Right lobe of liver (tissue), 6 donors: ENCODE data around the gene S100A1. TPM values are rescaled to one million over a fixed set of nuclear protein-coding genes. Genes with fewer than 3 reads are reported as not detected.

ENCODE experiments used
- ATAC-seq, 4 donors: fragments of 200-7000 bp; cut with Tn5 transposase; one replicate each; pipeline ENCODE4 v1.9.1; 2020; ENCODE audit warnings: mild to moderate bottlenecking in 4 of 4, moderate library complexity in 4 of 4
- DNase-seq, 3 donors: peaks; one replicate each; pipeline ENCODE4 v3.0.0-alpha.2; 2020
- H3K27ac ChIP-seq, 3 donors: fragments of 200-600 bp; one replicate each; pipeline ENCODE4 v1.8.0; 2022
- H3K27me3 ChIP-seq, 2 donors: fragments of 200-600 bp; one replicate each; pipeline ENCODE4 v1.8.0; 2022
- H3K36me3 ChIP-seq, 4 donors: fragments of 200-600 bp; sonication (generic) in 1 of 4; one replicate each; pipeline versions ENCODE4 v1.5.1 to v1.8.0; 2017 to 2022; ENCODE audit warnings: control low read depth in 1 of 4
- H3K4me1 ChIP-seq, 4 donors: fragments of 200-600 bp; sonication (generic) in 1 of 4; one replicate each; pipeline versions ENCODE4 v1.5.1 to v1.8.0; 2017 to 2022; ENCODE audit warnings: control low read depth in 1 of 4
- H3K4me3 ChIP-seq, 3 donors: fragments of 200-600 bp; one replicate each; pipeline ENCODE4 v1.8.0; 2022
- H3K9me3 ChIP-seq, 4 donors: fragments of 200-600 bp; sonication (generic) in 1 of 4; one replicate each; pipeline versions ENCODE4 v1.5.1 to v1.8.0; 2017 to 2022; ENCODE audit warnings: control low read depth in 1 of 4
- CTCF ChIP-seq, 4 donors: fragments of 200-600 bp in 3 of 4; fragments of 450-650 bp in 1 of 4; IDR thresholded peaks; one replicate each; pipeline versions ENCODE4 v1.5.1 to v1.8.0; 2016 to 2022; ENCODE audit warnings: antibody characterized with exemption in 4 of 4, mild to moderate bottlenecking in 2 of 4
- POLR2A ChIP-seq: fragments of 450-650 bp; IDR thresholded peaks from one replicate; pipeline ENCODE4 v1.6.1; 2017; ENCODE audit warnings: antibody characterized with exemption, mild to moderate bottlenecking
- WGBS: methylation state at CpG from one replicate; pipeline ENCODE4 v1.1.6; 2018; ENCODE audit warnings: low coverage, low lambda C conversion rate; ENCODE audit not compliant: insufficient coverage; ENCODE audit errors: missing lambda C conversion rate; 5-methylcytosine and 5-hydroxymethylcytosine counted together
- intact Hi-C, 2 donors: fragments of 100-400 bp; cut with DNase I; formaldehyde crosslinking; loops; one replicate each; pipeline versions ENCODE4 v1.11.2 to v1.14.1; 2022
- total RNA-seq, 6 experiments: library from RNA; depleted of rRNA in 2 of 6; stranded (reverse); fragments of >200 nt in 2 of 6; fragmentation: NEBNext Ultra II Directional in 3 of 6; extraction: Animal tissue kit (Norgen Biotek cat#: 25700) in 3 of 6; gene quantifications; one replicate each; pipeline versions ENCODE4 v1.1.0 to v1.2.4, GENCODE V29; 2016 to 2023
- donor health status: DM: no; HTN: yes; CAD: no.
- donor health status: DM: no; HTN: no; CAD: no.
- donor health status: DM: no; HTN: no; CAD: no.
- donor health status: DM: no; HTN: yes; CAD: no.
- donor health status: DM: no; HTN: yes; CAD: no.

S100A1 gene
- total RNA-seq, 6 experiments from 2014 or later: 0.40 to 2.1 (median 1.0) TPM

GRCh38 chr1:153647346-153647714 lies 19.1 kb downstream of the S100A1 start:
- no peaks in the 10 kb centered on the region for H3K27me3 ChIP-seq
- no peak overlapping the region for H3K27ac ChIP-seq
- TF ChIP-seq POLR2A (peak; percentile 6), CTCF (IDR thresholded peaks at IDR 0.05) (no peak)
- H3K9me3 ChIP-seq: no peaks in the 10 kb centered on the region
- 50% methylated on average over 2 of the region's 2 CpGs for WGBS
- DNase-seq (no peak), ATAC-seq (no peak)
- intact Hi-C loops: loop anchor here in 1 of 2 donors (10.0 kb wide), 1 partner anchor 73 kb away; no protein-coding TSS in a partner anchor
- no peak overlapping the region for H3K4me3 ChIP-seq
- H3K36me3 ChIP-seq: peaks cover 0 to 41% (median 27%) of the 10 kb centered on the region in 4 donors
- H3K4me1 ChIP-seq: peaks cover 0 to 29% (median 15%) of the 10 kb centered on the region in 4 donors

GRCh38 chr1:153648000-153648643 lies 19.9 kb downstream of the S100A1 start:
- Histone ChIP-seq H3K27me3 (no peaks in the 10 kb centered on the region), H3K27ac (no peak overlapping the region), H3K4me3 (no peak overlapping the region), H3K4me1 (peaks cover 0 to 26% (median 15%) of the 10 kb centered on the region in 4 donors), H3K9me3 (no peaks in the 10 kb centered on the region), H3K36me3 (peaks cover 0 to 33% (median 20%) of the 10 kb centered on the region in 4 donors)
- no peak for ATAC-seq
- DNase-seq: peak in 1 of 3 donors; percentile 40
- WGBS: 70% methylated on average over 4 of the region's 10 CpGs
- TF ChIP-seq CTCF (IDR thresholded peaks at IDR 0.05) (no peak), POLR2A (no peak)
- intact Hi-C loops: loop anchor here in 1 of 2 donors (10.0 kb wide), 1 partner anchor 73 kb away; no protein-coding TSS in a partner anchor

GRCh38 chr1:153649137-153649862 lies 21.1 kb downstream of the S100A1 start:
- intact Hi-C loops: loop anchor here in 1 of 2 donors (10.0 kb wide), 1 partner anchor 74 kb away; no protein-coding TSS in a partner anchor
- Histone ChIP-seq H3K27me3 (no peaks in the 10 kb centered on the region), H3K4me1 (peaks cover 0 to 17% (median 8%) of the 10 kb centered on the region in 4 donors), H3K9me3 (no peaks in the 10 kb centered on the region), H3K4me3 (no peak overlapping the region), H3K36me3 (peaks cover 0 to 24% (median 17%) of the 10 kb centered on the region in 4 donors), H3K27ac (no peak overlapping the region)
- DNase-seq (peak in 1 of 3 donors; percentile 45), ATAC-seq (peak in 3 of 4 donors; percentile 5 to 23 (median 7))
- TF ChIP-seq POLR2A: no peak
- WGBS: 4% methylated on average over 2 of the region's 3 CpGs

- H3K27ac ChIP-seq: no peak overlapping the region
- peak; percentile 84 to 93 (median 93) for DNase-seq
- peaks cover 0 to 13% (median 6%) of the 10 kb centered on the region in 4 donors for H3K4me1 ChIP-seq
- H3K9me3 ChIP-seq: no peaks in the 10 kb centered on the region
- 50% methylated on average over 2 of the region's 2 CpGs for WGBS
- peaks cover 0 to 19% (median 14%) of the 10 kb centered on the region in 4 donors for H3K36me3 ChIP-seq
- no peak overlapping the region for H3K4me3 ChIP-seq
- no peak for TF ChIP-seq POLR2A
- no peak for TF ChIP-seq CTCF (IDR thresholded peaks at IDR 0.05)
- ATAC-seq: peak; percentile 90 to 94 (median 93)
- H3K27me3 ChIP-seq: no peaks in the 10 kb centered on the region
- intact Hi-C loops: loop anchor here in 1 of 2 donors (10.0 kb wide), 1 partner anchor 75 kb away; no protein-coding TSS in a partner anchor
Observed at GRCh38 chr1:153649863-153650235, 21.6 kb downstream of the S100A1 start.

- DNase-seq: no peak
Observed at GRCh38 chr1:153651771-153652170, 23.5 kb downstream of the S100A1 start.

More at GRCh38 chr1:153651771-153652170, 23.5 kb downstream of the S100A1 start:
- H3K4me3 ChIP-seq: no peak overlapping the region
- H3K4me1 ChIP-seq: peaks cover 0 to 13% (median 6%) of the 10 kb centered on the region in 4 donors
- peaks cover 0 to under 1% (median 0%) of the 10 kb centered on the region in 4 donors for H3K36me3 ChIP-seq
- H3K27me3 ChIP-seq: no peaks in the 10 kb centered on the region
- TF ChIP-seq CTCF (IDR thresholded peaks at IDR 0.05) (no peak), POLR2A (no peak)
- H3K27ac ChIP-seq: no peak overlapping the region
- intact Hi-C loops: no loop called here
- no peaks in the 10 kb centered on the region for H3K9me3 ChIP-seq
- 100% methylated on average over 1 of the region's 1 CpG for WGBS
- no peak for ATAC-seq
